HCT116 (cell line): Measurements from ENCODE around the gene ATG16L1. TPM values are rescaled to one million over a fixed set of nuclear protein-coding genes. Genes with fewer than 3 reads are reported as not detected.

Experiments used
- ATAC-seq: fragments of 200-7000 bp; cut with Tn5 transposase; 2 replicates; pipeline ENCODE4 v1.9.1; 2020; ENCODE audit warnings: mild to moderate bottlenecking, moderate library complexity
- BruUV-seq: library from RNA; stranded (reverse); fragments of 400-500 nt; replicated peaks from 2 replicates; lab custom pipeline; 2021; lab: Mats Ljungman, UMichigan
- CTCF ChIA-PET: fragments of 300-600 bp; sonication (Branson Sonifier 250); formaldehyde crosslinking; loops from one replicate; lab custom pipeline; 2021; ENCODE audit warnings: antibody characterized with exemption; lab: Charles Lee
- POLR2A ChIA-PET: fragments of 300-600, 350-600 bp; sonication (Branson Sonifier 250); formaldehyde crosslinking; loops from one replicate; lab custom pipeline; 2021; ENCODE audit warnings: antibody characterized with exemption; lab: Charles Lee
- RAD21 ChIA-PET, 2 experiments: fragments of 300-600 bp; sonication (Branson Sonifier 250); formaldehyde crosslinking; loops; one replicate each; lab custom pipeline; 2023; ENCODE audit warnings: low total read pairs in 2 of 2; ENCODE audit not compliant: uncharacterized antibody in 2 of 2, unreplicated experiment in 2 of 2, low non-redundant PET in 1 of 2; lab: Charles Lee
- DNase-seq: peaks from one replicate; pipeline ENCODE4 v3.0.0-alpha.2; 2010; ENCODE audit warnings: low read depth, low spot score
- H2AFZ ChIP-seq: fragments of 200-600 bp; shearing (Covaris generic), sonication (generic); 2 replicates; pipeline ENCODE4 v1.6.1; 2017; ENCODE audit warnings: low read depth, mixed run types, mixed read lengths, antibody characterized with exemption, low read length; ENCODE audit not compliant: poor library complexity, severe bottlenecking
- H3K27ac ChIP-seq: 2 replicates; pipeline ENCODE4 v1.5.1; 2012; ENCODE audit warnings: low read depth, low read length
- H3K27me3 ChIP-seq: fragments of 200-600 bp; sonication (generic); 2 replicates; pipeline ENCODE4 v1.6.1; 2016; ENCODE audit warnings: mixed run types, low read length, mixed read lengths; ENCODE audit not compliant: insufficient read depth
- H3K36me3 ChIP-seq, 2 experiments: fragments of 200-500 bp in 1 of 2; fragments of 200-600 bp in 1 of 2; sonication (Bioruptor generic) in 1 of 2; sonication (generic) in 1 of 2; 2 replicates each; pipeline versions ENCODE4 v1.5.1 to v1.6.1; 2014 to 2016; ENCODE audit warnings: low read length in 2 of 2, inconsistent platforms in 1 of 2, mixed read lengths in 1 of 2, mixed run types in 1 of 2; ENCODE audit not compliant: insufficient read depth in 2 of 2, control insufficient read depth in 1 of 2
- H3K4me1 ChIP-seq, 2 experiments: fragments of 200-600 bp in 1 of 2; sonication (generic) in 1 of 2; 2 replicates each; pipeline versions ENCODE4 v1.5.1 to v1.6.1; 2012 to 2017; ENCODE audit warnings: low read length in 2 of 2, inconsistent platforms in 1 of 2, mild to moderate bottlenecking in 1 of 2, mixed read lengths in 1 of 2, mixed run types in 1 of 2, moderate library complexity in 1 of 2; ENCODE audit not compliant: insufficient read depth in 2 of 2, control insufficient read depth in 1 of 2
- H3K4me2 ChIP-seq: fragments of 200-600 bp; sonication (generic); 2 replicates; pipeline ENCODE4 v1.6.1; 2017; ENCODE audit warnings: mixed run types, low read length, mixed read lengths
- H3K4me3 ChIP-seq, 2 experiments: fragments of 200-600 bp in 1 of 2; sonication (generic) in 1 of 2; replicated peaks in 1 of 2; 2 replicates each; pipeline ENCODE4 v1.5.1; 2011 to 2016; ENCODE audit warnings: low read length in 2 of 2, control low read depth in 1 of 2, low read depth in 1 of 2, mild to moderate bottlenecking in 1 of 2, mixed read lengths in 1 of 2, mixed run types in 1 of 2
- H3K79me2 ChIP-seq: fragments of 200-600 bp; sonication (generic); 2 replicates; pipeline ENCODE4 v1.6.1; 2017; ENCODE audit warnings: mild to moderate bottlenecking, mixed run types, low read length, moderate library complexity, mixed read lengths; ENCODE audit not compliant: insufficient read depth
- H3K9ac ChIP-seq: fragments of 200-600 bp; sonication (generic); 2 replicates; pipeline ENCODE4 v1.6.1; 2016; ENCODE audit warnings: low read length, mixed read lengths
- H3K9me2 ChIP-seq: fragments of 200-600 bp; sonication (generic), shearing (Covaris generic); 2 replicates; pipeline ENCODE4 v1.6.1; 2017; ENCODE audit warnings: mixed run types, mild to moderate bottlenecking, moderate library complexity; ENCODE audit not compliant: insufficient read depth
- H3K9me3 ChIP-seq, 2 experiments: fragments of 200-500 bp in 1 of 2; fragments of 200-600 bp in 1 of 2; sonication (Bioruptor generic) in 1 of 2; sonication (generic) in 1 of 2; 2 replicates each; pipeline ENCODE4 v1.6.1; 2014 to 2017; ENCODE audit warnings: low read length in 2 of 2, mixed read lengths in 2 of 2, inconsistent platforms in 1 of 2, low read depth in 1 of 2, mild to moderate bottlenecking in 1 of 2, mixed run types in 1 of 2, moderate library complexity in 1 of 2; ENCODE audit not compliant: control insufficient read depth in 1 of 2, insufficient read depth in 1 of 2
- H4K20me1 ChIP-seq: fragments of 200-600 bp; sonication (generic), shearing (Covaris generic); 2 replicates; pipeline ENCODE4 v1.6.1; 2017; ENCODE audit warnings: mixed run types, mild to moderate bottlenecking, moderate library complexity; ENCODE audit not compliant: insufficient read depth
- CBX3 ChIP-seq: IDR thresholded peaks from 2 replicates; pipeline ENCODE4 v1.6.1; 2012; ENCODE audit warnings: low read depth
- EGR1 ChIP-seq: IDR thresholded peaks from 2 replicates; pipeline ENCODE4 v1.6.1; 2012; ENCODE audit warnings: low read depth
- ELF1 ChIP-seq: IDR thresholded peaks from 2 replicates; pipeline ENCODE4 v1.6.1; 2012; ENCODE audit warnings: low read depth, borderline replicate concordance
- EZH2 ChIP-seq: fragments of 200-600 bp; sonication (generic); IDR thresholded peaks from 2 replicates; pipeline ENCODE4 v1.6.1; 2017; ENCODE audit warnings: antibody characterized with exemption, mixed run types
- EZH2phosphoT487 ChIP-seq: fragments of 200-600 bp; IDR thresholded peaks from 2 replicates; pipeline ENCODE4 v1.6.1; 2018; ENCODE audit warnings: antibody characterized with exemption, borderline replicate concordance
- FOSL1 ChIP-seq: IDR thresholded peaks from 2 replicates; pipeline ENCODE4 v1.6.1; 2012; ENCODE audit warnings: low read depth
- POLR2AphosphoS5 ChIP-seq: IDR thresholded peaks from 2 replicates; pipeline ENCODE4 v1.6.1; 2011; ENCODE audit warnings: mild to moderate bottlenecking, low read depth, low read length, moderate library complexity
- REST ChIP-seq: IDR thresholded peaks from 2 replicates; pipeline ENCODE4 v1.6.1; 2012; ENCODE audit warnings: low read depth
- SIN3A ChIP-seq: IDR thresholded peaks from 2 replicates; pipeline ENCODE4 v1.6.1; 2012; ENCODE audit warnings: low read depth
- TCF7L2 ChIP-seq: IDR thresholded peaks from 2 replicates; pipeline ENCODE4 v1.7.0; 2011; ENCODE audit warnings: borderline replicate concordance, inconsistent platforms; ENCODE audit not compliant: insufficient read depth, insufficient read length; ENCODE audit errors: extremely low read depth
- YY1 ChIP-seq: IDR thresholded peaks from 2 replicates; pipeline ENCODE4 v1.6.1; 2011; ENCODE audit warnings: low read length, low read depth, moderate library complexity, mild to moderate bottlenecking; ENCODE audit not compliant: insufficient replicate concordance; ENCODE audit errors: extremely low read depth
- intact Hi-C: fragments of 100-400 bp; cut with micrococcal nuclease; formaldehyde crosslinking; loops from 2 replicates; pipeline ENCODE4 v1.10.0; 2022
- total RNA-seq: library from RNA; stranded (reverse); gene quantifications from one replicate; pipeline ENCODE4 v1.2.1, GENCODE V29; 2021; ENCODE audit not compliant: unreplicated experiment

ATG16L1 gene
- total RNA-seq, 1 experiment from 2014 or later = 43.4 TPM

- H3K27me3 ChIP-seq = no peaks in the 10 kb centered on the region
- ATAC-seq = no peak
- no peaks in the 10 kb centered on the region for H3K9me2 ChIP-seq
- no peak overlapping the region for H3K4me2 ChIP-seq
- no peaks in the 10 kb centered on the region for H3K9me3 ChIP-seq
- ChIA-PET POLR2A (no interaction called here), CTCF (no interaction called here), RAD21 (no interaction called here)
- peaks cover 20 to 37% of the 10 kb centered on the region in 2 experiments for H3K36me3 ChIP-seq
- H3K9ac ChIP-seq = no peak overlapping the region
- H3K4me3 ChIP-seq = no peak overlapping the region
- intact Hi-C loops = loop anchor here (10.0 kb wide), 1 partner anchor 491 kb away; no protein-coding TSS in a partner anchor
- H3K27ac ChIP-seq = no peak overlapping the region
- TF ChIP-seq EZH2phosphoT487 (no peak), SIN3A (no peak), YY1 (no peak), EZH2 (no peak), ELF1 (no peak), REST (no peak), FOSL1 (no peak), POLR2AphosphoS5 (no peak), EGR1 (no peak), TCF7L2 (no peak), CBX3 (no peak)
- peaks cover 5 to 20% of the 10 kb centered on the region in 2 experiments for H3K4me1 ChIP-seq
- peaks cover 92% of the 10 kb centered on the region for H3K79me2 ChIP-seq
- BruUV-seq = no TSS peak
- H2AFZ ChIP-seq = no peak overlapping the region
- H4K20me1 ChIP-seq = peaks cover 3% of the 10 kb centered on the region; the same call in 1 of the 2 replicates
- DNase-seq = no peak
These were observed 4.6 kb downstream of the ATG16L1 start for GRCh38 chr2:233256048-233256447.
